Measurements from ENCODE around the gene STK36. TPM values are rescaled to one million over a fixed set of nuclear protein-coding genes. Genes with fewer than 3 reads are reported as not detected.

Gene STK36
- total and polyA plus RNA-seq, 2 donors (not counting 3 experiments of a cell fraction or from before 2014, with no cell fraction given), result 40.9 to 65.2 TPM

- dilution Hi-C loops (cut with MboI; ENCODE audit: extremely low pct_ligation_motif_present, low sequenced_read_pairs), result no loop called here
- Histone ChIP-seq H3K4me1 (ENCODE audit: control insufficient read depth, extremely low read depth, insufficient read depth, low read length) (peaks cover 7% of the 10 kb centered on the region), H3K79me2 (ENCODE audit: control insufficient read depth, insufficient read depth, low read length) (peaks cover 67% of the 10 kb centered on the region), H3K27ac (ENCODE audit: insufficient read depth, low read depth, low read length) (no peak overlapping the region), H3K9me1 (replicated peaks; ENCODE audit: control insufficient read depth, extremely low read depth, insufficient read depth, low read length) (no peaks in the 10 kb centered on the region), H3K27me3 (ENCODE audit: control insufficient read depth in 2 of 2, insufficient read depth in 2 of 2, low read length in 2 of 2) (no peaks in the 10 kb centered on the region), H2AFZ (ENCODE audit: low read depth, low read length) (no peak overlapping the region), H3K36me3 (ENCODE audit: control insufficient read depth in 2 of 2, extremely low read depth in 1 of 2, insufficient read depth in 2 of 2, low read length in 2 of 2) (peaks cover 2% of the 10 kb centered on the region in 2 experiments), H3K9ac (replicated peaks; ENCODE audit: extremely low read depth, insufficient read depth, low read length) (no peak overlapping the region), H3K4me2 (ENCODE audit: insufficient read depth, low read length) (no peak overlapping the region), H4K20me1 (replicated peaks; ENCODE audit: control insufficient read depth, extremely low read depth, insufficient read depth, low read length) (no peaks in the 10 kb centered on the region), H3K4me3 (replicated peaks in 1 of 3; ENCODE audit: insufficient read depth in 1 of 3, low read depth in 1 of 3, low read length in 3 of 3) (no peak overlapping the region), H3K9me3 (replicated peaks; ENCODE audit: control insufficient read depth, insufficient read depth, low read length) (no peaks in the 10 kb centered on the region)
- no peak for TF ChIP-seq JUN (IDR thresholded peaks at IDR 0.05; ENCODE audit: borderline replicate concordance, insufficient read depth, insufficient read length, low read depth)
- TF ChIP-seq POLR2AphosphoS5 (IDR thresholded peaks at IDR 0.05; ENCODE audit: insufficient read depth, low read depth, low read length), result no peak
- no peak for TF ChIP-seq MYC (IDR thresholded peaks at IDR 0.05; ENCODE audit: low read depth, low read length)
- no peak for TF ChIP-seq EZH2 (IDR thresholded peaks at IDR 0.05; ENCODE audit: borderline replicate concordance, low read depth, low read length, severe bottlenecking)
- intact Hi-C loops (cut with micrococcal nuclease), result no loop called here
- no TSS peak for BruUV-seq (replicated peaks)
- POLR2A ChIA-PET, result no interaction called here
- CTCF ChIA-PET, result interaction anchor here (1.0 to 1.4 kb wide), 2 partner anchors 9 to 12 kb away, joined by 3 read pairs; no protein-coding TSS in a partner anchor
- FAIRE-seq (no peak), DNase-seq (ENCODE audit: low read depth, low spot score) (no peak)
These were observed 47.6 kb downstream of the STK36 start for GRCh38 chr2:218719457-218719856.

- ChIA-PET CTCF (interaction anchor here (1.0 to 3.4 kb wide), 4 partner anchors 10 to 127 kb away, joined by 3 to 38 read pairs (median 10); no protein-coding TSS in a partner anchor), POLR2A (no interaction called here)
- Histone ChIP-seq H2AFZ (ENCODE audit: low read depth, low read length) (no peak overlapping the region), H4K20me1 (replicated peaks; ENCODE audit: control insufficient read depth, extremely low read depth, insufficient read depth, low read length) (no peaks in the 10 kb centered on the region), H3K9ac (replicated peaks; ENCODE audit: extremely low read depth, insufficient read depth, low read length) (no peak overlapping the region), H3K27ac (ENCODE audit: insufficient read depth, low read depth, low read length) (no peak overlapping the region), H3K79me2 (ENCODE audit: control insufficient read depth, insufficient read depth, low read length) (peaks cover 69% of the 10 kb centered on the region), H3K9me1 (replicated peaks; ENCODE audit: control insufficient read depth, extremely low read depth, insufficient read depth, low read length) (no peaks in the 10 kb centered on the region), H3K36me3 (ENCODE audit: control insufficient read depth in 2 of 2, extremely low read depth in 1 of 2, insufficient read depth in 2 of 2, low read length in 2 of 2) (peaks cover 2% of the 10 kb centered on the region in 2 experiments), H3K4me1 (ENCODE audit: control insufficient read depth, extremely low read depth, insufficient read depth, low read length) (peaks cover 7% of the 10 kb centered on the region), H3K27me3 (ENCODE audit: control insufficient read depth in 2 of 2, insufficient read depth in 2 of 2, low read length in 2 of 2) (no peaks in the 10 kb centered on the region), H3K4me2 (ENCODE audit: insufficient read depth, low read length) (no peak overlapping the region), H3K9me3 (replicated peaks; ENCODE audit: control insufficient read depth, insufficient read depth, low read length) (no peaks in the 10 kb centered on the region), H3K4me3 (replicated peaks in 1 of 3; ENCODE audit: insufficient read depth in 1 of 3, low read depth in 1 of 3, low read length in 3 of 3) (no peak overlapping the region)
- no peak for TF ChIP-seq JUN (IDR thresholded peaks at IDR 0.05; ENCODE audit: borderline replicate concordance, insufficient read depth, insufficient read length, low read depth)
- no peak for TF ChIP-seq MAX (IDR thresholded peaks at IDR 0.05; ENCODE audit: insufficient read depth, insufficient read length)
- TF ChIP-seq GATA2 (IDR thresholded peaks at IDR 0.05; ENCODE audit: insufficient read depth, insufficient read length, low read depth, low read length), result no peak
- no peak for TF ChIP-seq FOS (IDR thresholded peaks at IDR 0.05; ENCODE audit: borderline replicate concordance, insufficient read depth, low read length)
- BruUV-seq (replicated peaks), result no TSS peak
- intact Hi-C loops (cut with micrococcal nuclease) (no loop called here), dilution Hi-C loops (cut with MboI; ENCODE audit: extremely low pct_ligation_motif_present, low sequenced_read_pairs) (no loop called here)
- DNase-seq (ENCODE audit: low read depth, low spot score) (no peak), FAIRE-seq (no peak)
These were observed 48.5 kb downstream of the STK36 start for GRCh38 chr2:218720048-218721041.
